ENCODE measurements around the gene TOR1AIP1. TPM values are rescaled to one million over a fixed set of nuclear protein-coding genes. Genes with fewer than 3 reads are reported as not detected.

TOR1AIP1 gene
- total RNA-seq, 1 donor from 2014 or later = 40.7 TPM

DNA sequence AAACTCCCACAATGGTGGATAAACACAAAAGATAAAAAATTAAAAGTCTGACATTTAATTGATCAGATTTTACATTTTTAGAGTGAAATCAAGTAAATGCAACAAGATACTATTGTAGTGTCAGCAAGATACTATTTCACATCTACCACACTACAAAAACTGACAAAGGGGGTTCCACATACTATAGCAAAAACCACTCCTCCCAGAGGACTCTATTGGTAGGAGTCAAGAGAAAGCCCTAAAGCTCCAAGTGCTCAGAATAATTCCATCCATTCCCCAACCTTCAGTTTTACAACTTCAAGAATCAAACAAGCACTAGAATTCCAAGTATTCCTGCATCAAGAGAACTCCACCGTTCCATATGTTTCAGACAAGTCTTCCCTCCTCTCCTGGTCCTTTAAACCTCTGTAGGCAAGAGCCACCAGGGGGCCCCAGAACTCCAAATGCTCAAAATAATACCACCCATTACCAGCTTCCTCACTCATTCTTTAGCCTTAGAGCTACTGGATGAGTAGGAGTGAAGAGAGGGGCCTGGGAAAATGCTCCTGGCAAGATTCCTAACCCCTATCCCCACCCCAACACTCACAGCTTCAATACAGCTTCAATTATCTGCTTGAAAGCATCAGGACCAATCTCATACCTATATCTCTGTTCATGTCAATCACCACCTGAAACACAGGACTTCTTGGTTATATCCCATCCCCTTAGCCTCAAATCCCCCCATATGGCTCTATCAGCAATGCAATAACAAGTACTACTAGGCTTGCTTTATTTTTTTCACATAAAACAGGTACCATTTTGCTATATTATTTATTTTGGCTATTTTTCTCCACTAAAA, 14.4 kb upstream of the TOR1AIP1 start:
- H3K27ac ChIP-seq (replicated peaks) = no peak overlapping the region
- TF ChIP-seq, protein P1, sequence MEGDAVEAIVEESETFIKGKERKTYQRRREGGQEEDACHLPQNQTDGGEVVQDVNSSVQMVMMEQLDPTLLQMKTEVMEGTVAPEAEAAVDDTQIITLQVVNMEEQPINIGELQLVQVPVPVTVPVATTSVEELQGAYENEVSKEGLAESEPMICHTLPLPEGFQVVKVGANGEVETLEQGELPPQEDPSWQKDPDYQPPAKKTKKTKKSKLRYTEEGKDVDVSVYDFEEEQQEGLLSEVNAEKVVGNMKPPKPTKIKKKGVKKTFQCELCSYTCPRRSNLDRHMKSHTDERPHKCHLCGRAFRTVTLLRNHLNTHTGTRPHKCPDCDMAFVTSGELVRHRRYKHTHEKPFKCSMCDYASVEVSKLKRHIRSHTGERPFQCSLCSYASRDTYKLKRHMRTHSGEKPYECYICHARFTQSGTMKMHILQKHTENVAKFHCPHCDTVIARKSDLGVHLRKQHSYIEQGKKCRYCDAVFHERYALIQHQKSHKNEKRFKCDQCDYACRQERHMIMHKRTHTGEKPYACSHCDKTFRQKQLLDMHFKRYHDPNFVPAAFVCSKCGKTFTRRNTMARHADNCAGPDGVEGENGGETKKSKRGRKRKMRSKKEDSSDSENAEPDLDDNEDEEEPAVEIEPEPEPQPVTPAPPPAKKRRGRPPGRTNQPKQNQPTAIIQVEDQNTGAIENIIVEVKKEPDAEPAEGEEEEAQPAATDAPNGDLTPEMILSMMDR (IDR thresholded peaks at IDR 0.05; ENCODE audit: borderline replicate concordance) = peak; percentile 75
- H3K4me1 ChIP-seq = peaks cover 39% of the 10 kb centered on the region
- intact Hi-C loops (cut with micrococcal nuclease) = no loop called here
- no peak overlapping the region for H3K4me3 ChIP-seq
- no peaks in the 10 kb centered on the region for H3K27me3 ChIP-seq (ENCODE audit: low read depth)
- DNase-seq = peak; percentile 25
- H3K36me3 ChIP-seq = peaks cover 39% of the 10 kb centered on the region
- no peaks in the 10 kb centered on the region for H3K9me3 ChIP-seq (replicated peaks)

DNA sequence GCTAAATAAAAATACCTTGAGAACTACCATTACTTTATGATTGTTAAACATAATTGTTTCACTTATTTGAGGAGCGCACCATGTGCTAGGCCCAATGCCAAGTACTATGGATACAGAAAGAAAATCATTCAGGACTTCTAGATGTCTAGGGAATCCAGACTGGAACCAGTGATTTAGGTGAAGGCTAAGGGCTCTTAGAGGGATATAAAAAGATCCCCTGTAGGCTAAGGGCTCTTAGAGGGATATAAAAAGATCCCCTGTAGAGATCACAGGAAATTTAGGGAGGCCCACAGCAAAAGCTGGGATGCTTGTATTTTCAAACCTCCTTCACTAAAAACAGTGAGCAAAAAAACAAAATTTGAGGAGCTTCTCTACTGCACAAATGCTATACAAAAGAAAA, 11.2 kb upstream of the TOR1AIP1 start:
- Histone ChIP-seq H3K4me3 (no peak overlapping the region), H3K27ac (replicated peaks) (no peak overlapping the region)
- intact Hi-C loops (cut with micrococcal nuclease) = no loop called here

DNA sequence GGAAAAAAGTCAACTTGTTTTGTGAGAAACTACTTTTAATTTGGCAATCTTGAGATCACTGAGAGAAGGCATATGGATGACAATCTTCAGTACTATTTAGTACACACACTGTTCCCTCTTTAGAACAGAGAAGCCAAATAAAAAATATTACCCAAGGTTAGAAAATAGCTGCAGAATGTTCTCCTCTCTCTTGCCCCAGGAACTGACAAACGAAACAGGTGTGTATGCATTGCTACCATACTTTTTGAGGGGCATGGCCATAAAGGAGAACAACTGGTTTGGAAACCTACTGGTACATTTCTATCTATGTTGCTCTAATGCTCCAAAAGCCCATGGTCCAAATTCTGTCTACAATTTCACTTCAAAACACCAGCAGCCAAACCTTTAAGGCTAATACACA, 10.1 kb upstream of the TOR1AIP1 start:
- peak overlapping the region; percentile 28 for H3K27ac ChIP-seq (replicated peaks)
- no peak overlapping the region for H3K4me3 ChIP-seq
- peaks cover 23% of the 10 kb centered on the region for H3K36me3 ChIP-seq
- intact Hi-C loops (cut with micrococcal nuclease) = no loop called here
- TF ChIP-seq, protein P1 (IDR thresholded peaks at IDR 0.05; ENCODE audit: borderline replicate concordance) = no peak
- H3K9me3 ChIP-seq (replicated peaks) = no peaks in the 10 kb centered on the region
- no peaks in the 10 kb centered on the region for H3K27me3 ChIP-seq (ENCODE audit: low read depth)
- H3K4me1 ChIP-seq = peaks cover 74% of the 10 kb centered on the region
- no peak for DNase-seq

More for the DNA sequence above, 11.2 kb upstream of the TOR1AIP1 start:
- H3K4me1 ChIP-seq = peaks cover 63% of the 10 kb centered on the region
- H3K9me3 ChIP-seq (replicated peaks) = no peaks in the 10 kb centered on the region
- TF ChIP-seq, protein P1 (IDR thresholded peaks at IDR 0.05; ENCODE audit: borderline replicate concordance) = no peak
- no peaks in the 10 kb centered on the region for H3K27me3 ChIP-seq (ENCODE audit: low read depth)
- DNase-seq = no peak
- peaks cover 32% of the 10 kb centered on the region for H3K36me3 ChIP-seq

DNA sequence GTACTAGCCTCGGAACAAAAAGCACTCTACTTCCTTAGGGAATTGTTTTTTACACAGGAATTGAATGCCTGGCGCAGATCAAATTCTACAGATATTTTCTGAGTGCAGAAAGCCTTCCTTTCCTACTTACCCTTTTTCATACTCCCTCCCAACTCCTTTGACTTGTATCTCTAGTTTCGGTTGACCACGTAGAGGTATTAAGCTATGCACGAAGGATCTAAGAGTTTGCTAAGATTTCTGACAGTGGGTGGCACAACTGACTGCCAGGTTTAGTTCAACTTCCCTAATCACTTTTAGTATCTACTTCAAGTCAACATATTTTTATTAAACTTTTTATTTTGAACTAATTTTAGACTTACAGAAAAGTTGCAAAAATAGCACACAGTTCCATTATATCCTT, 9.5 kb upstream of the TOR1AIP1 start:
- no peaks in the 10 kb centered on the region for H3K9me3 ChIP-seq (replicated peaks)
- no peak overlapping the region for H3K4me3 ChIP-seq
- peak overlapping the region; percentile 28 for H3K27ac ChIP-seq (replicated peaks)
- intact Hi-C loops (cut with micrococcal nuclease) = no loop called here
- TF ChIP-seq, protein P1 (IDR thresholded peaks at IDR 0.05; ENCODE audit: borderline replicate concordance) = no peak
- peaks cover 77% of the 10 kb centered on the region for H3K4me1 ChIP-seq
- DNase-seq = no peak
- peaks cover 23% of the 10 kb centered on the region for H3K36me3 ChIP-seq
- no peaks in the 10 kb centered on the region for H3K27me3 ChIP-seq (ENCODE audit: low read depth)

DNA sequence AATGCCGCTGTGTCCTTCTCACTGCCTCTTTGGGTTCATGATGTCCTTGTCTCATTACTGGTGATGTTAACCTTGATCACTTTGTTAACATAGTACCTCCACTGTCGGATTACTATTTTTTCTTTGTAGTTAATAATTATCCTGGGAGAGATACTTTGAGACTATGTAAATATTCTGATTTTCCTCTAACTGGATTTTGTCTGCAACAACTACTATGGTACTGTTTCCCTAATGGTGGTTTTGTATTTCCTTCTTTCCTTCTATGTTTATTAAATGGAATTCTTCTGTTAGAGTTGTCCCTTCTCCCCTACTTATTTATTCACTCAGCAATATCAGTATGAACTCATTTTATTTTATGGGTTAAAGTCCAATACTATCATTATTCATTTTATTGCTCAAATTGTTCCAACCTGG, 8.6 kb upstream of the TOR1AIP1 start:
- no peak for DNase-seq
- Histone ChIP-seq H3K27me3 (ENCODE audit: low read depth) (no peaks in the 10 kb centered on the region), H3K4me3 (no peak overlapping the region), H3K4me1 (peaks cover 73% of the 10 kb centered on the region), H3K27ac (replicated peaks) (no peak overlapping the region), H3K9me3 (replicated peaks) (no peaks in the 10 kb centered on the region), H3K36me3 (peaks cover 22% of the 10 kb centered on the region)
- intact Hi-C loops (cut with micrococcal nuclease) = no loop called here
- TF ChIP-seq, protein P1 (IDR thresholded peaks at IDR 0.05; ENCODE audit: borderline replicate concordance) = no peak
